Stimulated activated naive CD4-positive, alpha-beta T cell (primary cell): ENCODE results near the gene CALN1.
"Not testable (repeated sequence)": the region's sequence is repeated elsewhere in the genome, so short reads cannot be mapped to it uniquely, and the experiment has no call there.

ENCODE experiments used
- DNase-seq, 6 experiments: peaks; one replicate each; lab custom pipeline; 2025; lab: John Stamatoyannopoulos, UW

The CALN1 gene

DNA sequence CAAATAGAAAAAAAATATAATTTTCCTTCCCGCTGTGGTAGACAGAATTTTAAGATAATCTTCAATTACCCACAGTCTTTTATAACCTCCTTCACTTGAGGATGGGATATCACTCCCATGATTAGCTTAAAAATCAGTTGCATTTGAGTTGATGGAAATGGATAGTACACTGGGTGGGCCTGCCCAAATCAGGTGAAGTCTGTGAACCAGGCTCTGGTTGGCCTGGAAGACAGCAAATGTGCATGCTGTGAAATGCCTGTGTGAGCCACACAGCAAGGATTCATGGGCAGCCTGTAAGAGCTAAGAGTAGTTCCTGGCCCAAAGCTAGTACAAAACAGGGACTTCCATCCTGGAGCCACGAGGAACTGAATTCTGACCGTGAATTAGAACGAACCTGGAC, 548.0 kb downstream of the CALN1 start:
- DNase-seq: no peak

GRCh38 chr7:71860572-71860971, 551.6 kb downstream of the CALN1 start:
- DNase-seq: no peak

DNA sequence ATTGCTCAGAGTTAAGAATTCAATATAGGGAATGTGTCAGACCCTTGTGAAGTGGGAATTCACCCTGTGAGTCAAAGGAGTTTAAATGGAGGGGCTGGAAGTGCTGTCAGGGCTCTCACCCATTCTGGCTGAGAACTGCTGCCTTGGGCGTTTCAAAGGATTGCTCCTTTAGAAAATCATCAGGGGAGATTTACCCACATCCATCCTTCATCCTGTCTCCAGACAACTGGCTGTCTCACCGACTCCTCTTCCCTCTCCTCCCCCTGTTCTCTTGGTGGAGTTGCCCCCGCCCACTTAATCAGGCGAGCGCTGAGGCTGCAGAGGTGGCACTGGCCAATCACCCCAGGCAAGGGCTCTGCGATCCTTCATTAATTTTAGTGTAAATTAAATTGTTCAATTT, 554.8 kb downstream of the CALN1 start:
- DNase-seq: no peak

- DNase-seq: no peak
These were observed 557.4 kb downstream of the CALN1 start for GRCh38 chr7:71854546-71855397.

GRCh38 chr7:71851776-71852498, 560.2 kb downstream of the CALN1 start:
- DNase-seq: no peak

GRCh38 chr7:71846160-71846559, 566.0 kb downstream of the CALN1 start:
- no peak for DNase-seq

- DNase-seq: no peak
These were observed 568.5 kb downstream of the CALN1 start for GRCh38 chr7:71843676-71844075.

- DNase-seq: no peak
These were observed 569.4 kb downstream of the CALN1 start for GRCh38 chr7:71842786-71843185.

- DNase-seq: no peak
These were observed 569.8 kb downstream of the CALN1 start for GRCh38 chr7:71842381-71842780.

GRCh38 chr7:71835056-71835455, 577.1 kb downstream of the CALN1 start:
- no peak for DNase-seq

DNA sequence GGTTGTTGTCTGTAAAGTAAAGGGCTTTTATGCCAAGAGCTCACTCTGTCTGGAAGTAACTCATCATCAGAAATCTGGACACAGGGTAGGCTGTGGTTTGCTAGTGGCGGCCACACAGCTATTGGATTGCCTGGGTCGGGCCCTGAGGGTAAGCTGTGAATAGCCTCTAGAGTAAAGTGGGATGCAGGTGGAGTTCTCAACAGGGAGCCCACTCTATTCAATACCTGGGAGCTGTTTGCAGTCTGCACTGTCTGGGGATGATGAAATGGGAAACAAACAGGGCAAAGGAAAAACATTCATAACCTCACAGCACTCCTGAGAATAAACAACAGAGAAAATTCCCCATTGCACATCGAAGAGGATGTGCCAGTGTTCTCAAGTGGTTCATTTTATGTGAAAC, 582.6 kb downstream of the CALN1 start:
- DNase-seq: no peak

- no peak for DNase-seq
These were observed 583.8 kb downstream of the CALN1 start for GRCh38 chr7:71828361-71828760.

DNA sequence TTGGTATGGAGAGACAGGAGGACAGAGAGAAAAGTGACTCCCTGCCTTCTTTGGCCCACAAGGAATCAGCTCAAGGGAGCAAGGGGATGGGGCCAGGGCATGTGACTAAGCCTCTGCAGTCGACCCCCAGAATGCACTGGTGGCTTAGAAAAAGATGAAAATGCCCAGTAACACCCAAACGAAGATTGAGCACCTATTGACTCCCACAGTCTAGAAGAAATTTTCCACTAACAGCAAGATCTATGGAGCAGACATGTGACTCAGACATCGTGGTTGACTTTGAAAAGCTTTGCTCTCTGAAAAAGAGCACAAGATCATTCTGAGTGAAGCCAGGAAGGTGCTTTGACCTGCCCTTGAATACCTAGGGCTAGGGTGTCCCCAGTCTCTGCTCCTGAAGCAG, 586.0 kb downstream of the CALN1 start:
- no peak for DNase-seq

- no peak for DNase-seq
These were observed 588.0 kb downstream of the CALN1 start for GRCh38 chr7:71824006-71824760.

DNA sequence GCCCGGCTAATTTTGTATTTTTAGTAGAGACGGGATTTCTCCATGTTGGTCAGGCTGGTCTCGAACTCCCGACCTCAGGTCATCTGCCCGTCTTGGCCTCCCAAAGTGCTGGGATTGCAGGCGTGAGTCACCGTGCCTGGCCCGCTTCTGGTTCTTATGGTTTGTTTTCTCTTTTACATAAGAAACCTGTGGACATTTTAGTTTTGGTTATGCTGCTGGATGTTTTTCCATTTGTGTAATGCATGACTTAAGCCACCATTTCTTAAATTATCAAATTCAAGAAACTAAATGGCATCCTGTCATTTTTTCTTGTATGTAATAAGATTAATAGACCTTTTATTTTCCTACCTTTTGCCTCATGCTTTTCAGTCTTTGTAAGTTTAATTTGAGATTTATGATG, 589.7 kb downstream of the CALN1 start:
- DNase-seq: not testable (repeated sequence)

GRCh38 chr7:71817916-71818315, 594.2 kb downstream of the CALN1 start:
- DNase-seq: no peak

GRCh38 chr7:71808115-71808514, 604.0 kb downstream of the CALN1 start:
- DNase-seq: no peak

- no peak for DNase-seq
These were observed 607.9 kb downstream of the CALN1 start for GRCh38 chr7:71804256-71804655.

- DNase-seq: no peak
These were observed 610.2 kb downstream of the CALN1 start for GRCh38 chr7:71801976-71802375.

GRCh38 chr7:71800321-71800720, 611.8 kb downstream of the CALN1 start:
- no peak for DNase-seq

DNA sequence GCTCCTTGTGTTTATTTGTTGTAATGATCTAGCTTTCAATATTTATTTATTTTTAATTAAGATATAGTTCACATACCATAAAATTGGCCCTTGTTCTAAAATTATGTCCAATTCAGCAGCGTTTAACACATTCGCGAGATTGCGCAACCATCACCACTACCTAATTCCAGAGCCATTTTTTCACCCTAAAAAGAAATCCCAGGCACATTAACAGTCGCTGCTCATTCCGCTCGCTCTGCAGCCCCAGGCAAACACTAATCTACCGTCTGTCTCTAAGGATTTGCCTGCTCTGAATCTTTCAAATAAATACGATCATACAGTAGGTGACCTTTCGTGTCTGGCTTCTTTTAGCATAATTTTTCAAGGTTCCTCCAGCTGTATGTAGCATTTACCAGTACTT, 616.7 kb downstream of the CALN1 start:
- DNase-seq: no peak

- DNase-seq: no peak
These were observed 618.9 kb downstream of the CALN1 start for GRCh38 chr7:71793251-71793650.

GRCh38 chr7:71787513-71787912, 624.6 kb downstream of the CALN1 start:
- DNase-seq: no peak
